HEK293 (cell line): ENCODE measurements around the gene SERPINB8.

Source experiments
- CTCF ChIA-PET: fragments of 350-600 bp; formaldehyde crosslinking; extraction: SDS; loops from one replicate; lab custom pipeline; 2021; ENCODE audit warnings: antibody characterized with exemption; lab: Yijun Ruan, JAX
- POLR2A ChIA-PET: fragments of 300-600 bp; formaldehyde crosslinking; extraction: SDS; loops from one replicate; lab custom pipeline; 2020; ENCODE audit warnings: antibody characterized with exemption, inconsistent platforms; lab: Yijun Ruan, JAX
- H3K27ac ChIP-seq: fragments of 200-500 bp; sonication (Bioruptor generic); 2 replicates; pipeline ENCODE4 v1.5.1; 2014; ENCODE audit warnings: low read depth, low read length, control low read depth, inconsistent platforms; ENCODE audit errors: extremely low read depth
- H3K36me3 ChIP-seq, 2 experiments: fragments of 200-500 bp in 1 of 2; sonication (Bioruptor generic) in 1 of 2; 1 replicate in 1 of 2; 2 replicates in 1 of 2; pipeline ENCODE4 v1.5.1; 2014 to 2017; ENCODE audit warnings: inconsistent platforms in 2 of 2, low read length in 2 of 2; ENCODE audit not compliant: control insufficient read depth in 2 of 2, insufficient read depth in 1 of 2
- H3K4me1 ChIP-seq: fragments of 200-500 bp; sonication (Bioruptor generic); 2 replicates; pipeline ENCODE4 v1.5.1; 2014; ENCODE audit warnings: mild to moderate bottlenecking, low read length, inconsistent platforms; ENCODE audit not compliant: control insufficient read depth, insufficient read depth
- H3K4me3 ChIP-seq: 2 replicates; pipeline ENCODE4 v1.5.1; 2011; ENCODE audit warnings: low read depth, mild to moderate bottlenecking, control low read depth, low read length, moderate library complexity
- H3K9me3 ChIP-seq: fragments of 200-500 bp; sonication (Bioruptor generic); 2 replicates; pipeline ENCODE4 v1.5.1; 2014; ENCODE audit warnings: low read depth, low read length, inconsistent platforms; ENCODE audit not compliant: control insufficient read depth, insufficient read depth
- KLF10 ChIP-seq: fragments of 450-650 bp; IDR thresholded peaks from 2 replicates; pipeline ENCODE4 v1.5.1; 2018; ENCODE audit warnings: missing biosample characterization, mild to moderate bottlenecking, missing genetic modification characterization
- WT1 ChIP-seq: fragments of 450-650 bp; formaldehyde crosslinking; IDR thresholded peaks from 2 replicates; pipeline ENCODE4 v1.5.1; 2016; ENCODE audit warnings: missing biosample characterization, missing genetic modification characterization
- ZBTB11 ChIP-seq: fragments of 450-650 bp; formaldehyde crosslinking; conservative IDR thresholded peaks from 2 replicates; pipeline ENCODE4 v1.5.1; 2016; ENCODE audit warnings: low read depth, missing biosample characterization, missing genetic modification characterization
- ZNF132 ChIP-seq: fragments of 450-650 bp; formaldehyde crosslinking; IDR thresholded peaks from 2 replicates; pipeline ENCODE4 v1.5.1; 2017; ENCODE audit warnings: missing biosample characterization, missing genetic modification characterization, borderline replicate concordance
- ZNF19 ChIP-seq: fragments of 450-650 bp; formaldehyde crosslinking; IDR thresholded peaks from 2 replicates; pipeline ENCODE4; 2016; ENCODE audit warnings: missing biosample characterization, missing genetic modification characterization, low read depth
- ZNF211 ChIP-seq: fragments of 450-650 bp; formaldehyde crosslinking; IDR thresholded peaks from 2 replicates; pipeline ENCODE4 v1.5.1; 2016; ENCODE audit warnings: low read depth, missing biosample characterization, missing genetic modification characterization
- ZNF266 ChIP-seq: fragments of 450-650 bp; formaldehyde crosslinking; IDR thresholded peaks from 2 replicates; pipeline ENCODE4 v1.5.1; 2016; ENCODE audit warnings: missing biosample characterization, missing genetic modification characterization, low read depth
- ZNF302 ChIP-seq: fragments of 450-650 bp; formaldehyde crosslinking; IDR thresholded peaks from 2 replicates; pipeline ENCODE4 v1.5.1; 2016; ENCODE audit warnings: missing biosample characterization, missing genetic modification characterization, low read depth
- ZNF362 ChIP-seq: fragments of 450-650 bp; formaldehyde crosslinking; IDR thresholded peaks from 2 replicates; pipeline ENCODE4 v1.5.1; 2016; ENCODE audit warnings: missing biosample characterization, missing genetic modification characterization
- ZNF513 ChIP-seq: fragments of 450-650 bp; IDR thresholded peaks from 2 replicates; pipeline ENCODE4 v1.5.1; 2018; ENCODE audit warnings: missing biosample characterization, missing genetic modification characterization
- ZNF580 ChIP-seq: fragments of 450-650 bp; formaldehyde crosslinking; IDR thresholded peaks from 2 replicates; pipeline ENCODE4 v1.5.1; 2016; ENCODE audit warnings: missing biosample characterization, missing genetic modification characterization
- ZNF645 ChIP-seq: fragments of 450-650 bp; formaldehyde crosslinking; IDR thresholded peaks from 2 replicates; pipeline ENCODE4; 2016; ENCODE audit warnings: missing biosample characterization, missing genetic modification characterization
- ZNF664 ChIP-seq: fragments of 450-650 bp; formaldehyde crosslinking; IDR thresholded peaks from 2 replicates; pipeline ENCODE4 v1.5.1; 2016; ENCODE audit warnings: missing biosample characterization, missing genetic modification characterization
- ZNF704 ChIP-seq: fragments of 450-650 bp; formaldehyde crosslinking; IDR thresholded peaks from 2 replicates; pipeline ENCODE4 v1.5.1; 2016; ENCODE audit warnings: missing biosample characterization, missing genetic modification characterization
- ZNF777 ChIP-seq: fragments of 450-650 bp; formaldehyde crosslinking; IDR thresholded peaks from 2 replicates; pipeline ENCODE4 v1.5.1; 2017; ENCODE audit warnings: missing biosample characterization, missing genetic modification characterization, borderline replicate concordance
- ZSCAN23 ChIP-seq: fragments of 450-650 bp; formaldehyde crosslinking; IDR thresholded peaks from 2 replicates; pipeline ENCODE4 v1.5.1; 2016; ENCODE audit warnings: missing biosample characterization, missing genetic modification characterization

The SERPINB8 gene

GRCh38 chr18:63960891-63961290 lies 9.0 kb upstream of the SERPINB8 start:
- H3K36me3 ChIP-seq: no peaks in the 10 kb centered on the region
- H3K27ac ChIP-seq: no peak overlapping the region
- H3K4me3 ChIP-seq: no peak overlapping the region
- no peaks in the 10 kb centered on the region for H3K4me1 ChIP-seq
- no peaks in the 10 kb centered on the region for H3K9me3 ChIP-seq
- CTCF ChIA-PET: interaction anchor here (1.7 to 6.1 kb wide), 4 partner anchors 14 to 35 kb away, joined by 7 to 49 read pairs (median 28); no protein-coding TSS in a partner anchor
- POLR2A ChIA-PET: interaction anchor here (0.7 kb wide), 1 partner anchor 283 kb away, joined by 3 read pairs; no protein-coding TSS in a partner anchor
- TF ChIP-seq ZNF266 (tag by site-specific recombination) (no peak), KLF10 (no peak), ZNF302 (no peak), ZSCAN23 (tag by site-specific recombination) (no peak), ZNF19 (no peak), ZNF580 (tag by site-specific recombination) (no peak), WT1 (tag by site-specific recombination) (no peak), ZNF362 (no peak), ZNF211 (tag by site-specific recombination) (no peak), ZNF777 (no peak)

GRCh38 chr18:63961435-63961980 lies 8.4 kb upstream of the SERPINB8 start:
- CTCF ChIA-PET: interaction anchor here (0.7 to 6.1 kb wide), 5 partner anchors 13 to 77 kb away, joined by 3 to 49 read pairs (median 13); no protein-coding TSS in a partner anchor
- H3K4me3 ChIP-seq: no peak overlapping the region
- POLR2A ChIA-PET: interaction anchor here (0.7 to 1.7 kb wide), 2 partner anchors 9 to 284 kb away, joined by 3 to 4 read pairs; no protein-coding TSS in a partner anchor

More at GRCh38 chr18:63961435-63961980, 8.4 kb upstream of the SERPINB8 start:
- Histone ChIP-seq H3K27ac (no peak overlapping the region), H3K9me3 (no peaks in the 10 kb centered on the region), H3K36me3 (no peaks in the 10 kb centered on the region), H3K4me1 (no peaks in the 10 kb centered on the region)
- no peak for TF ChIP-seq ZBTB11 (tag by site-specific recombination)
- no peak for TF ChIP-seq ZNF645 (tag by site-specific recombination)
- TF ChIP-seq ZNF664 (tag by site-specific recombination): no peak
- no peak for TF ChIP-seq ZNF704 (tag by site-specific recombination)
- no peak for TF ChIP-seq ZNF513 (tag by site-specific recombination)
- TF ChIP-seq ZNF132 (tag by site-specific recombination): no peak
